ENCODE data around the gene KIAA1958. TPM values are rescaled to one million over a fixed set of nuclear protein-coding genes. Genes with fewer than 3 reads are reported as not detected.

Gene KIAA1958
- total and polyA plus RNA-seq, 2 of the 4 experiments (the other 2 are of a cell fraction), result 0.65 to 1.8 TPM

DNA sequence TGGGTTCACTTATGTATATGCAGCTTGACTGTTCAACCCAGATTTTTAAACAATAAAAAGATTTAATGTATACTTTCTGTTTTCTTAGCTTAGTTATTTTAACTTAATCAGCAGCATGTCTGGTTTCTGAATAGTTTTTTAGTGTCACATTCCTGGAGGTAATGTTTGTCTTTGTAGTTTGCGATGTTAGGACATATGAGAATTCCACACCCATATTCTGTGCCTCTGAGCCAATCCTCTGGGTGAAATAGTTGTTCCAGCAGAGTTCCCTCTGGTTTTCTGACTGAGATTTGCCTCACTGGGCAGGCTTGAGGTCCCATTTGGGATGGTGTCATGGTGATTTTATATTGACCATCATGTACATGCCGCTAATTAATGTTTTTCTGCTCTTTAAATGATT lies 182.7 kb downstream of the KIAA1958 start:
- no peaks in the 10 kb centered on the region for H3K79me1 ChIP-seq (ENCODE audit: low read depth in 1 of 2, low read length in 2 of 2)
- POLR2A ChIA-PET (ENCODE audit: unreplicated experiment), result interaction anchor here (0.5 kb wide), 1 partner anchor 15 kb away, joined by 5 read pairs; no protein-coding TSS in a partner anchor
- in situ Hi-C loops (cut with MboI; ENCODE audit: low sequenced_read_pairs), result no loop called here

More for the DNA sequence above, 182.7 kb downstream of the KIAA1958 start:
- Histone ChIP-seq H3K14ac (replicated peaks; ENCODE audit: low read depth, low read length) (no peak overlapping the region), H2BK120ac (ENCODE audit: low read depth, low read length) (no peak overlapping the region), H4K8ac (ENCODE audit: low read depth in 2 of 2, low read length in 2 of 2) (no peak overlapping the region), H2BK15ac (ENCODE audit: low read depth, low read length) (no peak overlapping the region), H2AK5ac (ENCODE audit: low read depth, low read length) (no peak overlapping the region), H2AFZ (replicated peaks; ENCODE audit: low read length, poor library complexity) (no peak overlapping the region), H2AK9ac (replicated peaks; ENCODE audit: low read depth, low read length, poor library complexity) (no peak overlapping the region), H3K4ac (ENCODE audit: low read depth, low read length) (no peak overlapping the region), H3K36me3 (ENCODE audit: control insufficient read depth, insufficient read depth, low read length) (no peaks in the 10 kb centered on the region), H2BK20ac (ENCODE audit: low read depth, low read length) (no peak overlapping the region), H4K20me1 (ENCODE audit: insufficient read depth, low read length) (no peaks in the 10 kb centered on the region), H3K4me1 (ENCODE audit: control insufficient read depth, insufficient read depth, low read length) (no peaks in the 10 kb centered on the region), H3K27me3 (ENCODE audit: control insufficient read depth, insufficient read depth, low read length) (no peaks in the 10 kb centered on the region; the same call in 1 of the 2 replicates), H3K9me3 (ENCODE audit: control insufficient read depth, insufficient read depth, low read length) (no peaks in the 10 kb centered on the region), H3K23ac (ENCODE audit: low read depth, low read length) (no peak overlapping the region), H3K56ac (ENCODE audit: extremely low read depth, insufficient read depth, low read length) (no peak overlapping the region), H3K4me2 (ENCODE audit: low read depth, low read length) (no peak overlapping the region), H4K91ac (ENCODE audit: insufficient read depth, low read depth, low read length) (no peak overlapping the region), H4K5ac (ENCODE audit: low read depth, low read length) (no peak overlapping the region), H3K27ac (ENCODE audit: insufficient read depth, low read length) (no peak overlapping the region), H3K4me3 (ENCODE audit: insufficient read depth, low read depth, low read length) (no peak overlapping the region), H3K18ac (ENCODE audit: low read depth, low read length) (no peak overlapping the region), H2BK5ac (ENCODE audit: low read depth, low read length, poor library complexity, severe bottlenecking) (no peak overlapping the region), H3K9ac (ENCODE audit: low read depth, low read length) (no peak overlapping the region), H3K9me1 (ENCODE audit: insufficient read depth, low read length) (no peaks in the 10 kb centered on the region)
- CTCF ChIA-PET, result interaction anchor here (0.6 to 0.8 kb wide), 3 partner anchors 22 to 1313 kb away, joined by 3 to 5 read pairs (median 4); no protein-coding TSS in a partner anchor
- ATAC-seq (ENCODE audit: low read depth), result no peak
- DNase-seq, result no peak
- BruUV-seq (replicated peaks), result no TSS peak
- intact Hi-C loops (cut with micrococcal nuclease), result loop anchor here (5.0 kb wide), 1 partner anchor 323 kb away; no protein-coding TSS in a partner anchor
- dilution Hi-C loops (cut with HindIII; ENCODE audit: low sequenced_read_pairs, unreplicated experiment), result no loop called here
- TF ChIP-seq POLR2A (IDR thresholded peaks at IDR 0.05; ENCODE audit: low read depth, low read length) (no peak), MAZ (IDR thresholded peaks at IDR 0.05; ENCODE audit: borderline replicate concordance, low read depth, low read length) (no peak), FOS (IDR thresholded peaks at IDR 0.05; ENCODE audit: low read depth, low read length) (no peak), CEBPB (IDR thresholded peaks at IDR 0.05; ENCODE audit: low read depth, low read length) (no peak), RCOR1 (IDR thresholded peaks at IDR 0.05; ENCODE audit: insufficient replicate concordance, low read length) (no peak)
- TF ChIP-seq, protein P1, sequence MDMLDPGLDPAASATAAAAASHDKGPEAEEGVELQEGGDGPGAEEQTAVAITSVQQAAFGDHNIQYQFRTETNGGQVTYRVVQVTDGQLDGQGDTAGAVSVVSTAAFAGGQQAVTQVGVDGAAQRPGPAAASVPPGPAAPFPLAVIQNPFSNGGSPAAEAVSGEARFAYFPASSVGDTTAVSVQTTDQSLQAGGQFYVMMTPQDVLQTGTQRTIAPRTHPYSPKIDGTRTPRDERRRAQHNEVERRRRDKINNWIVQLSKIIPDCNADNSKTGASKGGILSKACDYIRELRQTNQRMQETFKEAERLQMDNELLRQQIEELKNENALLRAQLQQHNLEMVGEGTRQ (IDR thresholded peaks at IDR 0.05; ENCODE audit: low read depth, low read length), result no peak
- TF ChIP-seq, protein P2, sequence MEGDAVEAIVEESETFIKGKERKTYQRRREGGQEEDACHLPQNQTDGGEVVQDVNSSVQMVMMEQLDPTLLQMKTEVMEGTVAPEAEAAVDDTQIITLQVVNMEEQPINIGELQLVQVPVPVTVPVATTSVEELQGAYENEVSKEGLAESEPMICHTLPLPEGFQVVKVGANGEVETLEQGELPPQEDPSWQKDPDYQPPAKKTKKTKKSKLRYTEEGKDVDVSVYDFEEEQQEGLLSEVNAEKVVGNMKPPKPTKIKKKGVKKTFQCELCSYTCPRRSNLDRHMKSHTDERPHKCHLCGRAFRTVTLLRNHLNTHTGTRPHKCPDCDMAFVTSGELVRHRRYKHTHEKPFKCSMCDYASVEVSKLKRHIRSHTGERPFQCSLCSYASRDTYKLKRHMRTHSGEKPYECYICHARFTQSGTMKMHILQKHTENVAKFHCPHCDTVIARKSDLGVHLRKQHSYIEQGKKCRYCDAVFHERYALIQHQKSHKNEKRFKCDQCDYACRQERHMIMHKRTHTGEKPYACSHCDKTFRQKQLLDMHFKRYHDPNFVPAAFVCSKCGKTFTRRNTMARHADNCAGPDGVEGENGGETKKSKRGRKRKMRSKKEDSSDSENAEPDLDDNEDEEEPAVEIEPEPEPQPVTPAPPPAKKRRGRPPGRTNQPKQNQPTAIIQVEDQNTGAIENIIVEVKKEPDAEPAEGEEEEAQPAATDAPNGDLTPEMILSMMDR (conservative IDR thresholded peaks at IDR 0.05; ENCODE audit: low read depth, low read length), result no peak
- no CpG with 5 or more reads among the region's 2 CpGs for WGBS, 2 experiments (ENCODE audit: extremely low coverage in 2 of 2, insufficient read length in 1 of 2)
